HEK293 (cell line): Measurements from ENCODE around the gene SCAF1.

ENCODE experiments used
- CTCF ChIA-PET: fragments of 350-600 bp; formaldehyde crosslinking; extraction: SDS; loops from one replicate; lab custom pipeline; 2021; ENCODE audit warnings: antibody characterized with exemption; lab: Yijun Ruan, JAX
- POLR2A ChIA-PET: fragments of 300-600 bp; formaldehyde crosslinking; extraction: SDS; loops from one replicate; lab custom pipeline; 2020; ENCODE audit warnings: antibody characterized with exemption, inconsistent platforms; lab: Yijun Ruan, JAX
- H3K27ac ChIP-seq: fragments of 200-500 bp; sonication (Bioruptor generic); 2 replicates; pipeline ENCODE4 v1.5.1; 2014; ENCODE audit warnings: low read depth, low read length, control low read depth, inconsistent platforms; ENCODE audit errors: extremely low read depth
- H3K36me3 ChIP-seq, 2 experiments: fragments of 200-500 bp in 1 of 2; sonication (Bioruptor generic) in 1 of 2; 1 replicate in 1 of 2; 2 replicates in 1 of 2; pipeline ENCODE4 v1.5.1; 2014 to 2017; ENCODE audit warnings: inconsistent platforms in 2 of 2, low read length in 2 of 2; ENCODE audit not compliant: control insufficient read depth in 2 of 2, insufficient read depth in 1 of 2
- H3K4me1 ChIP-seq: fragments of 200-500 bp; sonication (Bioruptor generic); 2 replicates; pipeline ENCODE4 v1.5.1; 2014; ENCODE audit warnings: mild to moderate bottlenecking, low read length, inconsistent platforms; ENCODE audit not compliant: control insufficient read depth, insufficient read depth
- H3K4me3 ChIP-seq: 2 replicates; pipeline ENCODE4 v1.5.1; 2011; ENCODE audit warnings: low read depth, mild to moderate bottlenecking, control low read depth, low read length, moderate library complexity
- H3K9me3 ChIP-seq: fragments of 200-500 bp; sonication (Bioruptor generic); 2 replicates; pipeline ENCODE4 v1.5.1; 2014; ENCODE audit warnings: low read depth, low read length, inconsistent platforms; ENCODE audit not compliant: control insufficient read depth, insufficient read depth
- BCL11B ChIP-seq: fragments of 450-650 bp; formaldehyde crosslinking; IDR thresholded peaks from 2 replicates; pipeline ENCODE4 v1.5.1; 2016; ENCODE audit warnings: low read depth, missing biosample characterization, missing genetic modification characterization
- EGR2 ChIP-seq: fragments of 450-650 bp; formaldehyde crosslinking; IDR thresholded peaks from 2 replicates; pipeline ENCODE4 v1.5.1; 2016; ENCODE audit warnings: low read depth, missing biosample characterization, missing genetic modification characterization
- GLI2 ChIP-seq: fragments of 450-650 bp; formaldehyde crosslinking; IDR thresholded peaks from 2 replicates; pipeline ENCODE4; 2017; ENCODE audit warnings: missing biosample characterization, missing genetic modification characterization, low read depth, borderline replicate concordance
- KLF8 ChIP-seq: fragments of 450-650 bp; formaldehyde crosslinking; IDR thresholded peaks from 2 replicates; pipeline ENCODE4 v1.5.1; 2016; ENCODE audit warnings: missing biosample characterization, missing genetic modification characterization
- SP2 ChIP-seq: fragments of 450-650 bp; formaldehyde crosslinking; IDR thresholded peaks from 2 replicates; pipeline ENCODE4 v1.5.1; 2016; ENCODE audit warnings: missing biosample characterization, missing genetic modification characterization
- WT1 ChIP-seq: fragments of 450-650 bp; formaldehyde crosslinking; IDR thresholded peaks from 2 replicates; pipeline ENCODE4 v1.5.1; 2016; ENCODE audit warnings: missing biosample characterization, missing genetic modification characterization
- YY2 ChIP-seq: fragments of 450-650 bp; formaldehyde crosslinking; IDR thresholded peaks from 2 replicates; pipeline ENCODE4 v1.5.1; 2016; ENCODE audit warnings: missing biosample characterization, missing genetic modification characterization
- ZBTB48 ChIP-seq: fragments of 450-650 bp; formaldehyde crosslinking; IDR thresholded peaks from 2 replicates; pipeline ENCODE4 v1.5.1; 2016; ENCODE audit warnings: missing biosample characterization, missing genetic modification characterization
- ZBTB7A ChIP-seq: fragments of 450-650 bp; formaldehyde crosslinking; IDR thresholded peaks from 2 replicates; pipeline ENCODE4 v1.5.1; 2016; ENCODE audit warnings: low read depth, missing biosample characterization, missing genetic modification characterization
- ZFHX2 ChIP-seq: fragments of 450-650 bp; formaldehyde crosslinking; conservative IDR thresholded peaks from 2 replicates; pipeline ENCODE4 v1.5.1; 2016; ENCODE audit warnings: missing biosample characterization, missing genetic modification characterization
- ZNF10 ChIP-seq: fragments of 450-650 bp; formaldehyde crosslinking; IDR thresholded peaks from 2 replicates; pipeline ENCODE4 v1.5.1; 2017; ENCODE audit warnings: missing biosample characterization, missing genetic modification characterization
- ZNF121 ChIP-seq: fragments of 450-650 bp; formaldehyde crosslinking; IDR thresholded peaks from 2 replicates; pipeline ENCODE4 v1.5.1; 2016; ENCODE audit warnings: missing biosample characterization, missing genetic modification characterization
- ZNF157 ChIP-seq: fragments of 450-650 bp; formaldehyde crosslinking; IDR thresholded peaks from 2 replicates; pipeline ENCODE4 v1.5.1; 2016; ENCODE audit warnings: missing biosample characterization, missing genetic modification characterization
- ZNF202 ChIP-seq: fragments of 450-650 bp; formaldehyde crosslinking; IDR thresholded peaks from 2 replicates; pipeline ENCODE4 v1.5.1; 2016; ENCODE audit warnings: missing biosample characterization, missing genetic modification characterization, borderline replicate concordance
- ZNF510 ChIP-seq: fragments of 450-650 bp; formaldehyde crosslinking; IDR thresholded peaks from 2 replicates; pipeline ENCODE4 v1.5.1; 2018; ENCODE audit warnings: mild to moderate bottlenecking, missing genetic modification characterization, missing biosample characterization; ENCODE audit not compliant: insufficient replicate concordance
- ZNF544 ChIP-seq: fragments of 450-650 bp; formaldehyde crosslinking; IDR thresholded peaks from 2 replicates; pipeline ENCODE4 v1.5.0; 2017; ENCODE audit warnings: missing biosample characterization, missing genetic modification characterization
- ZNF610 ChIP-seq: fragments of 450-650 bp; formaldehyde crosslinking; IDR thresholded peaks from 2 replicates; pipeline ENCODE4 v1.5.1; 2016; ENCODE audit warnings: missing biosample characterization, missing genetic modification characterization, borderline replicate concordance
- ZNF623 ChIP-seq: fragments of 450-650 bp; formaldehyde crosslinking; IDR thresholded peaks from 2 replicates; pipeline ENCODE4 v1.5.1; 2016; ENCODE audit warnings: missing biosample characterization, missing genetic modification characterization
- ZNF624 ChIP-seq: fragments of 450-650 bp; formaldehyde crosslinking; IDR thresholded peaks from 2 replicates; pipeline ENCODE4 v1.5.1; 2017; ENCODE audit warnings: missing biosample characterization, missing genetic modification characterization
- ZSCAN18 ChIP-seq: fragments of 450-650 bp; formaldehyde crosslinking; IDR thresholded peaks from 2 replicates; pipeline ENCODE4 v1.5.1; 2016; ENCODE audit warnings: missing biosample characterization, missing genetic modification characterization
- ZXDB ChIP-seq: fragments of 450-650 bp; formaldehyde crosslinking; IDR thresholded peaks from 2 replicates; pipeline ENCODE4 v1.5.1; 2016; ENCODE audit warnings: missing biosample characterization, missing genetic modification characterization
- TF ChIP-seq, protein P1 (sequence below): fragments of 450-650 bp; formaldehyde crosslinking; IDR thresholded peaks from 2 replicates; pipeline ENCODE4 v1.5.1; 2016; ENCODE audit warnings: missing biosample characterization, missing genetic modification characterization
- TF ChIP-seq, protein P2 (sequence below): fragments of 450-650 bp; formaldehyde crosslinking; IDR thresholded peaks from 2 replicates; pipeline ENCODE4 v1.5.0; 2017; ENCODE audit warnings: missing biosample characterization, missing genetic modification characterization, borderline replicate concordance
- TF ChIP-seq, protein P3 (sequence below): fragments of 450-650 bp; formaldehyde crosslinking; IDR thresholded peaks from 2 replicates; pipeline ENCODE4 v1.5.1; 2016; ENCODE audit warnings: missing biosample characterization, missing genetic modification characterization
- TF ChIP-seq, protein P4 (sequence below): fragments of 450-650 bp; formaldehyde crosslinking; IDR thresholded peaks from 2 replicates; pipeline ENCODE4 v1.5.1; 2016; ENCODE audit warnings: missing biosample characterization, missing genetic modification characterization
- TF ChIP-seq, protein P5 (sequence below): fragments of 450-650 bp; formaldehyde crosslinking; IDR thresholded peaks from 2 replicates; pipeline ENCODE4 v1.5.1; 2016; ENCODE audit warnings: missing biosample characterization, missing genetic modification characterization

Gene SCAF1

GRCh38 chr19:49641688-49642491 is at the start of gene SCAF1:
TSS of gene SCAF1 (plus strand) at chr19:49642209. CDS start at chr19:49645027, 2,818 bp downstream.
- Histone ChIP-seq H3K4me3 (peak within 1 kb of the TSS; percentile 78), H3K27ac (peak within 1 kb of the TSS; percentile 98), H3K36me3 (peaks cover 5 to 33% of the 10 kb centered on the region in 2 experiments; a peak in 2 of 3 replicates), H3K9me3 (no peaks in the 10 kb centered on the region), H3K4me1 (peaks cover 31% of the 10 kb centered on the region)
- ChIA-PET POLR2A (interaction anchor here (0.6 to 3.5 kb wide), 18 partner anchors 12 to 228 kb away, joined by 3 to 124 read pairs (median 4); partner anchors contain the start of genes BCL2L12, FUZ, IRF3 and NOSIP), CTCF (interaction anchor here (0.7 to 6.5 kb wide), 3 partner anchors 31 to 423 kb away, joined by 3 to 59 read pairs (median 9); no protein-coding TSS in a partner anchor)
- TF ChIP-seq ZFHX2 (peak; percentile 54), ZNF157 (tag by site-specific recombination) (no peak), GLI2 (tag by site-specific recombination) (no peak), ZBTB48 (tag by site-specific recombination) (no peak), BCL11B (tag by site-specific recombination) (peak; percentile 78; the same call in 1 of the 2 replicates), ZNF202 (tag by site-specific recombination) (no peak), ZNF510 (tag by site-specific recombination) (no peak), SP2 (tag by site-specific recombination) (peak; percentile 97), ZXDB (tag by site-specific recombination) (peak; percentile 82), ZNF610 (no peak), KLF8 (tag by site-specific recombination) (peak; percentile 100), ZSCAN18 (tag by site-specific recombination) (no peak; the same call in 1 of the 2 replicates), EGR2 (tag by site-specific recombination) (0 out of 2 replicates have a peak, but pooled peaks have one; percentile 48), ZNF624 (tag by site-specific recombination) (no peak), ZNF10 (tag by site-specific recombination) (no peak), ZBTB7A (tag by site-specific recombination) (no peak), ZNF544 (tag by site-specific recombination) (no peak), ZNF121 (no peak), YY2 (tag by site-specific recombination) (peak; percentile 84), ZNF623 (tag by site-specific recombination) (no peak), WT1 (tag by site-specific recombination) (no peak)
- TF ChIP-seq, protein P1, sequence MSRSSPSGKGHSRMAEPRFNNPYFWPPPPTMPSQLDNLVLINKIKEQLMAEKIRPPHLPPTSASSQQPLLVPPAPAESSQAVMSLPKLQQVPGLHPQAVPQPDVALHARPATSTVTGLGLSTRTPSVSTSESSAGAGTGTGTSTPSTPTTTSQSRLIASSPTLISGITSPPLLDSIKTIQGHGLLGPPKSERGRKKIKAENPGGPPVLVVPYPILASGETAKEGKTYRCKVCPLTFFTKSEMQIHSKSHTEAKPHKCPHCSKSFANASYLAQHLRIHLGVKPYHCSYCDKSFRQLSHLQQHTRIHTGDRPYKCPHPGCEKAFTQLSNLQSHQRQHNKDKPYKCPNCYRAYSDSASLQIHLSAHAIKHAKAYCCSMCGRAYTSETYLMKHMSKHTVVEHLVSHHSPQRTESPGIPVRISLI (tag by site-specific recombination), result peak; percentile 66; the same call in 1 of the 2 replicates
- TF ChIP-seq, protein P2, sequence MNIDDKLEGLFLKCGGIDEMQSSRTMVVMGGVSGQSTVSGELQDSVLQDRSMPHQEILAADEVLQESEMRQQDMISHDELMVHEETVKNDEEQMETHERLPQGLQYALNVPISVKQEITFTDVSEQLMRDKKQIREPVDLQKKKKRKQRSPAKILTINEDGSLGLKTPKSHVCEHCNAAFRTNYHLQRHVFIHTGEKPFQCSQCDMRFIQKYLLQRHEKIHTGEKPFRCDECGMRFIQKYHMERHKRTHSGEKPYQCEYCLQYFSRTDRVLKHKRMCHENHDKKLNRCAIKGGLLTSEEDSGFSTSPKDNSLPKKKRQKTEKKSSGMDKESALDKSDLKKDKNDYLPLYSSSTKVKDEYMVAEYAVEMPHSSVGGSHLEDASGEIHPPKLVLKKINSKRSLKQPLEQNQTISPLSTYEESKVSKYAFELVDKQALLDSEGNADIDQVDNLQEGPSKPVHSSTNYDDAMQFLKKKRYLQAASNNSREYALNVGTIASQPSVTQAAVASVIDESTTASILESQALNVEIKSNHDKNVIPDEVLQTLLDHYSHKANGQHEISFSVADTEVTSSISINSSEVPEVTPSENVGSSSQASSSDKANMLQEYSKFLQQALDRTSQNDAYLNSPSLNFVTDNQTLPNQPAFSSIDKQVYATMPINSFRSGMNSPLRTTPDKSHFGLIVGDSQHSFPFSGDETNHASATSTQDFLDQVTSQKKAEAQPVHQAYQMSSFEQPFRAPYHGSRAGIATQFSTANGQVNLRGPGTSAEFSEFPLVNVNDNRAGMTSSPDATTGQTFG (tag by site-specific recombination), result no peak
- TF ChIP-seq, protein P3, sequence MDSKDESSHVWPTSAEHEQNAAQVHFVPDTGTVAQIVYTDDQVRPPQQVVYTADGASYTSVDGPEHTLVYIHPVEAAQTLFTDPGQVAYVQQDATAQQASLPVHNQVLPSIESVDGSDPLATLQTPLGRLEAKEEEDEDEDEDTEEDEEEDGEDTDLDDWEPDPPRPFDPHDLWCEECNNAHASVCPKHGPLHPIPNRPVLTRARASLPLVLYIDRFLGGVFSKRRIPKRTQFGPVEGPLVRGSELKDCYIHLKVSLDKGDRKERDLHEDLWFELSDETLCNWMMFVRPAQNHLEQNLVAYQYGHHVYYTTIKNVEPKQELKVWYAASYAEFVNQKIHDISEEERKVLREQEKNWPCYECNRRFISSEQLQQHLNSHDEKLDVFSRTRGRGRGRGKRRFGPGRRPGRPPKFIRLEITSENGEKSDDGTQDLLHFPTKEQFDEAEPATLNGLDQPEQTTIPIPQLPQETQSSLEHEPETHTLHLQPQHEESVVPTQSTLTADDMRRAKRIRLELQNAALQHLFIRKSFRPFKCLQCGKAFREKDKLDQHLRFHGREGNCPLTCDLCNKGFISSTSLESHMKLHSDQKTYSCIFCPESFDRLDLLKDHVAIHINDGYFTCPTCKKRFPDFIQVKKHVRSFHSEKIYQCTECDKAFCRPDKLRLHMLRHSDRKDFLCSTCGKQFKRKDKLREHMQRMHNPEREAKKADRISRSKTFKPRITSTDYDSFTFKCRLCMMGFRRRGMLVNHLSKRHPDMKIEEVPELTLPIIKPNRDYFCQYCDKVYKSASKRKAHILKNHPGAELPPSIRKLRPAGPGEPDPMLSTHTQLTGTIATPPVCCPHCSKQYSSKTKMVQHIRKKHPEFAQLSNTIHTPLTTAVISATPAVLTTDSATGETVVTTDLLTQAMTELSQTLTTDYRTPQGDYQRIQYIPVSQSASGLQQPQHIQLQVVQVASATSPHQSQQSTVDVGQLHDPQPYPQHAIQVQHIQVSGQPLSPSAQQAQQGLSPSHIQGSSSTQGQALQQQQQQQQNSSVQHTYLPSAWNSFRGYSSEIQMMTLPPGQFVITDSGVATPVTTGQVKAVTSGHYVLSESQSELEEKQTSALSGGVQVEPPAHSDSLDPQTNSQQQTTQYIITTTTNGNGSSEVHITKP (tag by site-specific recombination), result peak; percentile 48; the same call in 1 of the 2 replicates
- TF ChIP-seq, protein P4, sequence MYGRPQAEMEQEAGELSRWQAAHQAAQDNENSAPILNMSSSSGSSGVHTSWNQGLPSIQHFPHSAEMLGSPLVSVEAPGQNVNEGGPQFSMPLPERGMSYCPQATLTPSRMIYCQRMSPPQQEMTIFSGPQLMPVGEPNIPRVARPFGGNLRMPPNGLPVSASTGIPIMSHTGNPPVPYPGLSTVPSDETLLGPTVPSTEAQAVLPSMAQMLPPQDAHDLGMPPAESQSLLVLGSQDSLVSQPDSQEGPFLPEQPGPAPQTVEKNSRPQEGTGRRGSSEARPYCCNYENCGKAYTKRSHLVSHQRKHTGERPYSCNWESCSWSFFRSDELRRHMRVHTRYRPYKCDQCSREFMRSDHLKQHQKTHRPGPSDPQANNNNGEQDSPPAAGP (tag by site-specific recombination), result peak; percentile 50; the same call in 1 of the 2 replicates
- TF ChIP-seq, protein P5, sequence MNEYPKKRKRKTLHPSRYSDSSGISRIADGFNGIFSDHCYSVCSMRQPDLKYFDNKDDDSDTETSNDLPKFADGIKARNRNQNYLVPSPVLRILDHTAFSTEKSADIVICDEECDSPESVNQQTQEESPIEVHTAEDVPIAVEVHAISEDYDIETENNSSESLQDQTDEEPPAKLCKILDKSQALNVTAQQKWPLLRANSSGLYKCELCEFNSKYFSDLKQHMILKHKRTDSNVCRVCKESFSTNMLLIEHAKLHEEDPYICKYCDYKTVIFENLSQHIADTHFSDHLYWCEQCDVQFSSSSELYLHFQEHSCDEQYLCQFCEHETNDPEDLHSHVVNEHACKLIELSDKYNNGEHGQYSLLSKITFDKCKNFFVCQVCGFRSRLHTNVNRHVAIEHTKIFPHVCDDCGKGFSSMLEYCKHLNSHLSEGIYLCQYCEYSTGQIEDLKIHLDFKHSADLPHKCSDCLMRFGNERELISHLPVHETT, result no peak
